Smooth muscle cell (in vitro differentiated cells): ENCODE measurements around the gene ABHD6. TPM values are rescaled to one million over a fixed set of nuclear protein-coding genes. Genes with fewer than 3 reads are reported as not detected.

Source experiments
- DNase-seq: peaks from one replicate; lab custom pipeline; 2025; ENCODE audit not compliant: unreplicated experiment; lab: John Stamatoyannopoulos, UW
- H2AFZ ChIP-seq: fragments of 200-600 bp; sonication (generic); 2 replicates; pipeline ENCODE4 v1.6.0; 2016; ENCODE audit warnings: antibody characterized with exemption, low read depth, mild to moderate bottlenecking
- H3F3A ChIP-seq: fragments of 200-600 bp; sonication (generic); 2 replicates; pipeline ENCODE4 v1.6.0; 2017; ENCODE audit warnings: antibody characterized with exemption, low read depth
- H3K27ac ChIP-seq: fragments of 200-600 bp; sonication (generic); 2 replicates; pipeline ENCODE4 v1.5.1; 2016; ENCODE audit warnings: low read depth, mild to moderate bottlenecking
- H3K27me3 ChIP-seq: fragments of 200-600 bp; sonication (generic); 2 replicates; pipeline ENCODE4 v1.6.1; 2016; ENCODE audit warnings: low read depth, mild to moderate bottlenecking
- H3K36me3 ChIP-seq: fragments of 200-600 bp; sonication (generic); 2 replicates; pipeline ENCODE4 v1.5.1; 2016; ENCODE audit warnings: low read depth
- H3K4me1 ChIP-seq: fragments of 200-600 bp; sonication (generic); 2 replicates; pipeline ENCODE4 v1.5.1; 2016; ENCODE audit warnings: low read depth
- H3K4me2 ChIP-seq: fragments of 200-600 bp; sonication (generic); 2 replicates; pipeline ENCODE4 v1.6.0; 2016; ENCODE audit warnings: mild to moderate bottlenecking
- H3K4me3 ChIP-seq: fragments of 200-600 bp; sonication (generic); 2 replicates; pipeline ENCODE4 v1.5.1; 2016; ENCODE audit warnings: mild to moderate bottlenecking
- H3K79me2 ChIP-seq: fragments of 200-600 bp; sonication (generic); 2 replicates; pipeline ENCODE4 v1.6.0; 2016; ENCODE audit warnings: low read depth, mild to moderate bottlenecking
- H3K9ac ChIP-seq: fragments of 200-600 bp; sonication (generic); 2 replicates; pipeline ENCODE4 v1.6.0; 2016; ENCODE audit warnings: low read depth
- H3K9me3 ChIP-seq: fragments of 200-600 bp; sonication (generic); replicated peaks from 2 replicates; pipeline ENCODE4 v1.5.1; 2016; ENCODE audit warnings: low read depth
- H4K20me1 ChIP-seq: fragments of 200-600 bp; sonication (generic); 2 replicates; pipeline ENCODE4 v1.6.0; 2016; ENCODE audit warnings: low read depth
- CTCF ChIP-seq: fragments of 200-600 bp; sonication (generic); IDR thresholded peaks from 2 replicates; pipeline ENCODE4 v1.5.1; 2017; ENCODE audit warnings: borderline replicate concordance, mild to moderate bottlenecking, antibody characterized with exemption; ENCODE audit not compliant: insufficient read depth, poor library complexity, severe bottlenecking
- WGBS: methylation state at CpG from one replicate; pipeline ENCODE4 v1.1.7; 2016; ENCODE audit warnings: low lambda C conversion rate; 5-methylcytosine and 5-hydroxymethylcytosine counted together
- polyA plus RNA-seq: library from polyadenylated mRNA; unstranded; fragments of >200 nt; fragmentation: Nextera tagmentation; extraction: Ambion mirVana; gene quantifications from 2 replicates; pipeline ENCODE4 v1.2.1, GENCODE V29; 2016
- total RNA-seq: library from RNA; depleted of rRNA; stranded (reverse); fragments of >200 nt; gene quantifications from 2 replicates; pipeline ENCODE4 v1.2.3, GENCODE V29; 2014

The ABHD6 gene
- total and polyA plus RNA-seq, 2 experiments from 2014 or later = 3.9 to 7.1 TPM

- H3K4me2 ChIP-seq = peak overlapping the region; percentile 96
- peak; percentile 48 for DNase-seq
- H3K27me3 ChIP-seq = peaks cover 5% of the 10 kb centered on the region
- H3K36me3 ChIP-seq = no peaks in the 10 kb centered on the region
- TF ChIP-seq CTCF = no peak
- no peaks in the 10 kb centered on the region for H3K9me3 ChIP-seq
- H4K20me1 ChIP-seq = no peaks in the 10 kb centered on the region
- WGBS = under 1% methylated on average over 47 of the region's 53 CpGs
- H3K79me2 ChIP-seq = no peaks in the 10 kb centered on the region
- H2AFZ ChIP-seq = peak overlapping the region; percentile 97
- H3K9ac ChIP-seq = peak overlapping the region; percentile 10
- peak overlapping the region; percentile 96 for H3K4me3 ChIP-seq
- no peak overlapping the region for H3K27ac ChIP-seq
- H3F3A ChIP-seq = no peaks in the 10 kb centered on the region
- H3K4me1 ChIP-seq = peaks cover 10% of the 10 kb centered on the region
Measured at GRCh38 chr3:58237941-58238681, 519 bp downstream of the ABHD6 start.

- H3K9ac ChIP-seq = no peak overlapping the region
- 64% methylated on average over 7 of the region's 7 CpGs for WGBS
Measured at GRCh38 chr3:58238830-58239229, 1.2 kb downstream of the ABHD6 start.

GRCh38 chr3:58241306-58242044 lies 3.9 kb downstream of the ABHD6 start:
- Histone ChIP-seq H3K4me2 (no peak overlapping the region), H3K27ac (no peak overlapping the region), H3K4me1 (peaks cover 10% of the 10 kb centered on the region), H3K27me3 (no peaks in the 10 kb centered on the region), H4K20me1 (no peaks in the 10 kb centered on the region), H3K79me2 (no peaks in the 10 kb centered on the region), H2AFZ (no peak overlapping the region), H3K9me3 (no peaks in the 10 kb centered on the region), H3F3A (no peaks in the 10 kb centered on the region), H3K36me3 (no peaks in the 10 kb centered on the region), H3K4me3 (no peak overlapping the region), H3K9ac (no peak overlapping the region)
- DNase-seq = no peak
- 94% methylated on average over 4 of the region's 4 CpGs for WGBS
- TF ChIP-seq CTCF = no peak

More at GRCh38 chr3:58238830-58239229, 1.2 kb downstream of the ABHD6 start:
- no peaks in the 10 kb centered on the region for H3K27me3 ChIP-seq
- H3K79me2 ChIP-seq = no peaks in the 10 kb centered on the region
- H3K4me1 ChIP-seq = peaks cover 10% of the 10 kb centered on the region
- H4K20me1 ChIP-seq = no peaks in the 10 kb centered on the region
- DNase-seq = no peak
- no peaks in the 10 kb centered on the region for H3F3A ChIP-seq
- peak overlapping the region; percentile 96 for H3K4me3 ChIP-seq
- no peak overlapping the region for H2AFZ ChIP-seq
- peak overlapping the region; percentile 96 for H3K4me2 ChIP-seq
- no peak for TF ChIP-seq CTCF
- no peaks in the 10 kb centered on the region for H3K9me3 ChIP-seq
- no peaks in the 10 kb centered on the region for H3K36me3 ChIP-seq
- no peak overlapping the region for H3K27ac ChIP-seq
